Gastrocnemius medialis (tissue), 4 donors: Measurements from ENCODE around the gene ARID3B. TPM values are rescaled to one million over a fixed set of nuclear protein-coding genes. Genes with fewer than 3 reads are reported as not detected.

Source experiments
- ATAC-seq, 2 donors: fragments of 150-250 bp; one replicate each; pipeline ENCODE4 v1.9.1; 2016
- DNase-seq, 2 donors: peaks; one replicate each; pipeline ENCODE4 v3.0.0-alpha.2; 2019
- H3K27ac ChIP-seq, 4 donors: fragments of 200-600 bp; sonication (generic); 1 replicate in 1 of 4; 2 replicates in 3 of 4; pipeline ENCODE4 v1.5.1; 2016 to 2018; ENCODE audit warnings: mild to moderate bottlenecking in 2 of 4, moderate library complexity in 1 of 4
- H3K27me3 ChIP-seq, 3 donors: fragments of 200-600 bp; sonication (generic) in 2 of 3; 1 replicate in 1 of 3; 2 replicates in 2 of 3; pipeline versions ENCODE4 v1.5.1 to v1.6.0; 2016 to 2019; ENCODE audit warnings: mild to moderate bottlenecking in 1 of 3, moderate library complexity in 1 of 3
- H3K36me3 ChIP-seq, 2 donors: fragments of 200-600 bp; sonication (generic) in 1 of 2; one replicate each; pipeline ENCODE4 v1.5.1; 2017 to 2018
- H3K4me1 ChIP-seq, 2 donors: fragments of 200-600 bp; sonication (generic) in 1 of 2; one replicate each; pipeline ENCODE4 v1.5.1; 2016 to 2017; ENCODE audit warnings: mild to moderate bottlenecking in 2 of 2
- H3K4me3 ChIP-seq, 4 donors: fragments of 200-600 bp; sonication (generic) in 3 of 4; 1 replicate in 1 of 4; 2 replicates in 3 of 4; pipeline ENCODE4 v1.5.1; 2016 to 2019; ENCODE audit warnings: mild to moderate bottlenecking in 2 of 4
- H3K9me3 ChIP-seq, 3 donors: fragments of 200-600 bp; sonication (generic) in 2 of 3; 1 replicate in 1 of 3; 2 replicates in 2 of 3; pipeline ENCODE4 v1.5.1; 2016 to 2019
- POLR2A ChIP-seq, 2 donors: fragments of 450-650 bp; IDR thresholded peaks; one replicate each; pipeline ENCODE4 v1.6.1; 2017; ENCODE audit warnings: antibody characterized with exemption in 2 of 2, mild to moderate bottlenecking in 2 of 2, moderate library complexity in 2 of 2
- in situ Hi-C, 4 donors: fragments of 200-750 bp; cut with MboI; loops; one replicate each; pipeline versions ENCODE4 v1.15.0 to v1.8.0; 2017; ENCODE audit warnings: low sequenced_read_pairs in 4 of 4
- intact Hi-C: fragments of 100-400 bp; cut with DNase I; formaldehyde crosslinking; loops from one replicate; pipeline ENCODE4 v1.15.1; 2023; ENCODE audit warnings: low total_unique reads
- total RNA-seq, 4 donors: library from RNA; depleted of rRNA; stranded (reverse); fragments of >200 nt; gene quantifications; one replicate each; pipeline versions ENCODE4 v1.1.0 to v1.2.3, GENCODE V29; 2016
- TF ChIP-seq, protein P1 (sequence below), 5 experiments: fragments of 450-650 bp in 3 of 5; fragments of 200-600 bp in 2 of 5; sonication (generic) in 2 of 5; IDR thresholded peaks in 4 of 5; conservative IDR thresholded peaks in 1 of 5; 1 replicate in 4 of 5; 2 replicates in 1 of 5; pipeline ENCODE4 v1.5.1; 2016 to 2019; ENCODE audit warnings: antibody characterized with exemption in 5 of 5, mild to moderate bottlenecking in 3 of 5, moderate library complexity in 3 of 5

The ARID3B gene
- total RNA-seq, 4 donors from 2014 or later, result 1.8 to 6.7 (median 4.6) TPM

DNA sequence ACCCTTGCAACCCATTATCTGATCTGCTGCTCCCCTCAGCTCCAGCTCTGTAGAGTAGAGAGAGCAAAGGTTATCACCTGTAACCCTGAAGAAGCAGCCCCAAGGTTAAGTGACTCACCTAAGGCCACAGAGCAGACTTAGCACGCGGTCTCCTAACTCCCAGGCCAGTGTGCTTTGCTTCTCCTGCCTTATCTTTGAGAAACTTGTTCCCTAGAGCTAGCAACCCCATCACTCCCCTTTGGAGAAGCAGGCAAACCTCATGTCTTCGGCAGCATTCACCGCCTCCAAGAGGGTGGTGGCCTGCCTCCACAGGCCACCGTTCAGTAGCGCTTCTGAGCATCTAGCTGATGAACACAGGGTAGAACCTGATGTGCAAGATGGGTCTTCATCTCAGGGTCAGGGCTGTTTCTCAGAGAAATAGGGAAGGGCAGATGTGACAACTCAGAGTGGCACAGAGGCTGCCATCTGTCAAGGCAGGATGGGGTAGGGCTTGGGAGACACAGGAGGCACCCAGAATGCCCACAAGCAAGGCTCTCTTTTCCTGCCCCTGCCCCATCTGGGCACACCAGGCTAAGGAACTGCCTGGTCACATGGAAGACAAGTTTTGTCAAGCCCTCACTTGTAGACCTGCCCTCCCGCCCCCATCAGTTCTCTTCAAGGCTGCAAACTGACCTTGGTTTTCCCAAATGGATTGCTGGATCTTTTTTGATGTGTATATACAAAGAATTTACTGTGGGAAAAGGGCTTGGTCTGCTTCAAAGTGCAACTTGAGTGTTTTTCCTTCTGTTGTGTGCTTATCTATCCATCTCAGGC is 39.7 kb downstream of the ARID3B start:
- H3K9me3 ChIP-seq, result no peaks in the 10 kb centered on the region
- intact Hi-C loops (no loop called here), in situ Hi-C loops (no loop called here)
- DNase-seq (no peak), ATAC-seq (no peak)
- no peaks in the 10 kb centered on the region for H3K36me3 ChIP-seq
- TF ChIP-seq, protein P1, sequence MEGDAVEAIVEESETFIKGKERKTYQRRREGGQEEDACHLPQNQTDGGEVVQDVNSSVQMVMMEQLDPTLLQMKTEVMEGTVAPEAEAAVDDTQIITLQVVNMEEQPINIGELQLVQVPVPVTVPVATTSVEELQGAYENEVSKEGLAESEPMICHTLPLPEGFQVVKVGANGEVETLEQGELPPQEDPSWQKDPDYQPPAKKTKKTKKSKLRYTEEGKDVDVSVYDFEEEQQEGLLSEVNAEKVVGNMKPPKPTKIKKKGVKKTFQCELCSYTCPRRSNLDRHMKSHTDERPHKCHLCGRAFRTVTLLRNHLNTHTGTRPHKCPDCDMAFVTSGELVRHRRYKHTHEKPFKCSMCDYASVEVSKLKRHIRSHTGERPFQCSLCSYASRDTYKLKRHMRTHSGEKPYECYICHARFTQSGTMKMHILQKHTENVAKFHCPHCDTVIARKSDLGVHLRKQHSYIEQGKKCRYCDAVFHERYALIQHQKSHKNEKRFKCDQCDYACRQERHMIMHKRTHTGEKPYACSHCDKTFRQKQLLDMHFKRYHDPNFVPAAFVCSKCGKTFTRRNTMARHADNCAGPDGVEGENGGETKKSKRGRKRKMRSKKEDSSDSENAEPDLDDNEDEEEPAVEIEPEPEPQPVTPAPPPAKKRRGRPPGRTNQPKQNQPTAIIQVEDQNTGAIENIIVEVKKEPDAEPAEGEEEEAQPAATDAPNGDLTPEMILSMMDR (IDR thresholded peaks at IDR 0.05 in 4 of 5, conservative IDR thresholded peaks at IDR 0.05 in 1 of 5), result no peak
- TF ChIP-seq POLR2A (IDR thresholded peaks at IDR 0.05), result no peak
- no peaks in the 10 kb centered on the region for H3K27me3 ChIP-seq
- H3K4me1 ChIP-seq, result no peaks in the 10 kb centered on the region
- H3K4me3 ChIP-seq, result no peak overlapping the region
- no peak overlapping the region for H3K27ac ChIP-seq

DNA sequence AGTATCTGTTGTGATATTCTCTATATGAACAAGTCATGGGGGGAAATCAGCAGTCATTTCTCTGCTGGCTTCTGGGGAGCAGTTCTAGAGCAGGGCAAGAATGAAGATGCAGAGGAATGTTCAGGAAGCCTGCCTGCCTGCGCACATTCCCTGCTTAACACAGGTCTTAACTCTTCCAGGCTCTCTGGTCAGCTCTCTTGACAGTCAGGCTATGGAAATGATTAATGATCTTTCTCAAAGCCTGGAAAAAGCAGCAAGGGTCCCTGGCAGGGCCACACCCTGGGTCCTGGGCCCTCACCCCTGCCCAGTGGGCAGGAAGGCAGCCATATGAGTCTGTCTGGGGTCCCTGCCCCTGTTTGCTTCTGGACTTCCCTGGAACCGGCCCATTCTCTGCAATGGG is 43.2 kb downstream of the ARID3B start:
- intact Hi-C loops, result no loop called here
- ATAC-seq (no peak), DNase-seq (no peak)
- no peak overlapping the region for H3K4me3 ChIP-seq
- H3K27me3 ChIP-seq, result no peaks in the 10 kb centered on the region
- no peak overlapping the region for H3K27ac ChIP-seq
- no peaks in the 10 kb centered on the region for H3K9me3 ChIP-seq
- TF ChIP-seq POLR2A (IDR thresholded peaks at IDR 0.05), result no peak
- TF ChIP-seq, protein P1 (IDR thresholded peaks at IDR 0.05 in 4 of 5, conservative IDR thresholded peaks at IDR 0.05 in 1 of 5), result no peak
- H3K36me3 ChIP-seq, result no peaks in the 10 kb centered on the region
- in situ Hi-C loops, result no loop called here
- H3K4me1 ChIP-seq, result peaks cover 0 to 3% of the 10 kb centered on the region in 2 donors

DNA sequence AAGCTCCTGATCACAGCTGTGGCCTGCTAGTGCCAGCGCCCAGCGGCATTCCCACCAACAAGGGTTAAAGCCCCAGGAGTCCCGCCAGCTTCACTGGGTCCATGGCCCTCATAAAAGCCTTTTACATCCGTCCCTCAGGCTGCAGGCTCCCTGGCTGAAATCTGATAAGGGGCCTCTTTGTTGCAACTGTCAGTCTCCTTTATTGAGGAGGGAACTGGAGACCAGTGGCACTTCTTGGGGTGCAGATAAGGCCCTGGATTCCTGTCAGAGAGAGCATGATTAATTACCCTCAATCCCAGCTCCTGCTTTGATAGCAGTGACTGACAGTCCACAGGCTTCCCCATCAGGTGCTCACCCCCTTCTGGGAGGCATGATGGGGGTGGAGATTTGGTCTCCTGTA is 43.8 kb downstream of the ARID3B start:
- in situ Hi-C loops (no loop called here), intact Hi-C loops (no loop called here)
- H3K4me3 ChIP-seq, result no peak overlapping the region
- ATAC-seq, result no peak
- H3K9me3 ChIP-seq, result no peaks in the 10 kb centered on the region
- H3K4me1 ChIP-seq, result peaks cover 0 to 3% of the 10 kb centered on the region in 2 donors
- no peaks in the 10 kb centered on the region for H3K36me3 ChIP-seq
- no peaks in the 10 kb centered on the region for H3K27me3 ChIP-seq
- no peak for DNase-seq
- no peak for TF ChIP-seq POLR2A (IDR thresholded peaks at IDR 0.05)
- TF ChIP-seq, protein P1 (IDR thresholded peaks at IDR 0.05 in 4 of 5, conservative IDR thresholded peaks at IDR 0.05 in 1 of 5), result no peak
- no peak overlapping the region for H3K27ac ChIP-seq

DNA sequence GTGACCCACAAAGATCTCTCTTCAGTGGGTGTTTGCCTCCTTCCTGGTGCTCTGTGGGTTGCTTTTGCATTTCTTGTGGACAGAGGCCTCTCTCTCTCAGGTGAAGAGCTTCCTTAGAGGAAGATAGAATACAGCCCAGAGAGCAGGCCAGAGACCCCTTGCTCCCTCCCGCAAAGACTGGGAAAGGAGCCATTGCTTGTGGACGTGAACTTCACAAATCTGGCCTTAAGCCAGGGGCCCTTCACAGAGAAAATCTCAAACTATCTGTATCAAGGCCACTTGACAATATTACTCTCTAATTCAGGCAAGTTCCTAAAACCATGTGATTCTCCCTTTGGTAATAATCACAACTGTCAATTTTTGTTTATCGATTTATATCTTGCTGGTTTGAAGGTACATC is 44.2 kb downstream of the ARID3B start:
- ATAC-seq (no peak), DNase-seq (no peak)
- Histone ChIP-seq H3K4me1 (peaks cover 0 to 3% of the 10 kb centered on the region in 2 donors), H3K27ac (no peak overlapping the region), H3K9me3 (no peaks in the 10 kb centered on the region), H3K36me3 (no peaks in the 10 kb centered on the region), H3K27me3 (no peaks in the 10 kb centered on the region), H3K4me3 (no peak overlapping the region)
- intact Hi-C loops, result no loop called here
- in situ Hi-C loops, result no loop called here
- no peak for TF ChIP-seq POLR2A (IDR thresholded peaks at IDR 0.05)
- TF ChIP-seq, protein P1 (IDR thresholded peaks at IDR 0.05 in 4 of 5, conservative IDR thresholded peaks at IDR 0.05 in 1 of 5), result no peak
